KOPT-K1 (cell line): ENCODE results near the gene PDE4D.

Source experiments
- H3K27ac ChIP-seq: fragments of 200-600 bp; sonication (generic); 2 replicates; pipeline ENCODE4 v1.5.1; 2016; ENCODE audit warnings: antibody characterized with exemption, mild to moderate bottlenecking, low read depth, low read length; ENCODE audit not compliant: poor library complexity, severe bottlenecking
- H3K36me3 ChIP-seq: fragments of 200-600 bp; sonication (generic); 2 replicates; pipeline ENCODE4 v1.5.1; 2017; ENCODE audit warnings: antibody characterized with exemption, mild to moderate bottlenecking, low read length, moderate library complexity; ENCODE audit not compliant: insufficient read depth
- H3K9me3 ChIP-seq: fragments of 200-600 bp; sonication (generic); 2 replicates; pipeline ENCODE4 v1.5.1; 2017; ENCODE audit warnings: antibody characterized with exemption, low read length, mild to moderate bottlenecking; ENCODE audit not compliant: insufficient read depth, poor library complexity, severe bottlenecking

PDE4D gene

GRCh38 chr5:59272809-59273427, 620.6 kb downstream of the PDE4D start:
- no peak overlapping the region for H3K27ac ChIP-seq
- H3K9me3 ChIP-seq, result no peaks in the 10 kb centered on the region

DNA sequence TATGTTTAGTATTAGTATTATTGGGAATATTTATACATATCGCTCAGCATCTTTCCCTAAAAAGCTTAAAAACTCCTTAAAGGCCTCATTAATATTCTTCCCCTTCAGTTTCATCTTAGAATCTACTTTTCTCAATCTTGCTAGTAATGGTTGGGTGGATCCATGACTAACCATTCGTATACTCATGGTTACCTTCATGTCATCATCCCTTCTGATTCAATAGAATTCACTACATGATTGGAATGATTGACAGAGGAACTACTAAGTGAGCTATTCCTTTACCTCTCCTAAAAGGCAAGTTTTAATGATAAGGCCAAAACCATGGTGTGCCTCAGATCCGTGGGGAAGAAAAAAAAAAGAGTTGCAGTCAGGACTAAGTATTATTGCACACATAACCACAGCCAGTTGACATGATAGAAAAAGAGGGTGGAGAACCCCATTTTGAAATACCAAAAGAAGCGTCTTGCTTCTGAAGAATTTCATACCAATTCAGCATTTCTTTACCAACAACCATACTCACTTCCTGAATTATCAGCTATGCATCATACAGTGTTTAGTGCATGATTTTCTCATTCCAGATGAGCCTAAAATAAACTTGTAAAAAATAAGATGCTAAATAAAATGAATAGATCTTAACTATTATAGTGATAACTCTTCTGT, 624.6 kb downstream of the PDE4D start:
- no peak overlapping the region for H3K27ac ChIP-seq
- no peaks in the 10 kb centered on the region for H3K36me3 ChIP-seq
- no peaks in the 10 kb centered on the region for H3K9me3 ChIP-seq

More at GRCh38 chr5:59272809-59273427, 620.6 kb downstream of the PDE4D start:
- no peaks in the 10 kb centered on the region for H3K36me3 ChIP-seq

DNA sequence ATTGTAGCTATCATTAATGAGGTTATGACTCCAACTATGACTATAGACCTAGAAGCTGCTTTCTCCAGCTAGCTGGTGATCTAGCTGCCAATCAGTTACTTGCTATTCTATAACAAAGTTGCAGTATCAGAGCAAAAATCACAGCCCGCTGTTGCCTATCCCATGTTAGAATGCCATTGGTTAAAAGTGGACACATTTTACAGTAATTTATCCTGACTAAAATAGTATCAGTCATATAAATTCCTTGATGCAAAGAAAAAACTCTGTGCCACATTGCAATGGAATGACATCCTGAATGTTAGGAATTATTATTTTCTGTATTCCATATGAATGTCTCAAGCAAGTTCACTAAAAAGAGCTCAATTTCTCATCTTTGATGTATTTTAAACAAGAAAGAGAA, 626.5 kb downstream of the PDE4D start:
- no peaks in the 10 kb centered on the region for H3K36me3 ChIP-seq
- H3K27ac ChIP-seq, result no peak overlapping the region
- no peaks in the 10 kb centered on the region for H3K9me3 ChIP-seq

DNA sequence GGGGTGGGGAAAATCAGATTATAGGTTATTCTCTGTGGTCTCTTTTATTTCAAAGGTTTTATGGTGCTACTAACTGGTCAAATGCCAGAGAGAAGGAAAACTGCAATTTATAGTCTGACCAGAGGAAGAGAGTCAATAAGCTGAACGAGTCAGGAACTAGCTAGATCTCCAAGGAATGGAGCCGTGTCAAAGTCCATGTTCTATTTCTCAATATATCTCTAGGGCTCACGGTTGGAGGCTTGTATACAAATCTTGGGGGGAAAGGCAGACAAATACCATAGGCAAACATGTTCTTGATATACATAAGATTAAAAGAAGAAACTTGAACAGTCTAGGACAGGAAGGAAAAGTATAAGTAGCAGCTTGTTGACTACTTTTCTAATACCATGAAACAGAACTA, 627.1 kb downstream of the PDE4D start:
- no peaks in the 10 kb centered on the region for H3K9me3 ChIP-seq
- H3K27ac ChIP-seq, result no peak overlapping the region
- H3K36me3 ChIP-seq, result no peaks in the 10 kb centered on the region

DNA sequence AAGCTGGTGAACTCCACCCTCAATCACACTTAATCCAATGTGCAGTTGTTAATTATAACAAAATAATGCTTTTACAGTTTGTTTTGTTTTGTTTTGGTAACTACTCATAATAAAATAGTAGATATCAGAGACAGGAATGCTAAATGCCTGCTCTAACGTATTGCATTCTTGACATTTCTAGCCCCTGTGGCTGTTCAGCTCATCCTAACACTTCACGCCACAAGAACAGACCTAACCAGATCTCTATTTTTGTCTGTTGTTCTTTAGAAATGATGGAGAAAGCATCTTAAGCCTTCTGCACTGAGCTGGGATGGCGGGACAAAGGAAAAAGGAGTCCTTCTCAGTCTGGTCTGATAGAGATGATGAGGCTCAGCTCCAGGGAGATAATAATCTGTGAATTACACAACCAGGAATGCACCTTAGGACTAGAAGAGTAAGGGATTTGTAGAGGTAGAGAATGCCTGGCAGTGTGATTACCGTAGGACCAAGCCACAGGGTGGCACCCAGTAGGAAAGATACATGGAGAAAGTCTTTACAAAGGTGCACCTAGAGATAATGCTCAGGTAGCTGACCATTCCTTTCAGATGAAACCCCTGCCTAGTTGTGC, 628.8 kb downstream of the PDE4D start:
- Histone ChIP-seq H3K36me3 (no peaks in the 10 kb centered on the region), H3K9me3 (no peaks in the 10 kb centered on the region), H3K27ac (no peak overlapping the region)

GRCh38 chr5:59264013-59264412, 629.5 kb downstream of the PDE4D start:
- H3K36me3 ChIP-seq, result no peaks in the 10 kb centered on the region
- H3K27ac ChIP-seq, result no peak overlapping the region
- H3K9me3 ChIP-seq, result no peaks in the 10 kb centered on the region

DNA sequence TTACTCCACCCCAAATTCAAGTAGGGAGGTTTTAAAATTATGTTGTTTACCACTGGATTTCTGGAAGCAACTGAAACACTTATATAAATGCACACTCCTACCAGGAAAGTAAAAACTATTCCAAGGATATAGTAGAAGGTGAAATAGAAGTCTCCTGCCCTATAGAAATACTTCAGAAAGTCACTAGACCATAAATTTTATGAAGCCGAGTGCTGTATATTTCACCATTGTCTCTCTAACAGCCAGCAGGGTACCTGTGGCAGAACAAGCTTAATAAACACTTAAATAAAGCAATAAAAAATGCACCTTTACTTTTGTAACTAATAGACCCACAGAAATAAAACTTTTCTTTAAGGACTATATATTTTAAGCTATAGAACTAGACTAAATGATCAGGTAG, 631.6 kb downstream of the PDE4D start:
- no peak overlapping the region for H3K27ac ChIP-seq
- H3K9me3 ChIP-seq, result no peaks in the 10 kb centered on the region
- no peaks in the 10 kb centered on the region for H3K36me3 ChIP-seq

DNA sequence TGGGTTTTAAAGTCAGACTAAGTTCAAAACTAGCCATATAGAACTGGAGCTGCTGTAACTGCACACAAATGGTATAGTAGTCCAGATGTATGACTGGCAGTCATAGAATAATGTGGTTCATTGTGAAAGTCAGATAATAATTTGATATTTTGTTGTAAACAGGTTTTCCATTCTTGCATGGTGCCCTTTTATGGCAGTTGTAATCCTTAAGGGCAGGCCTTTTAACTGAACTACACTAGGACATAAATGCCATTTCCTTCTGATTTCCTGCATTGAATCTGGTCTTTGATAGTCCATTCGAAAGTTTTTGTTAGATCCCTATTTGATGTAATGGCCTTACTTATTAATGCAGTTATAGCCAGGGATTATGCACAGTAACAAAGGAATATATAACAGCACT, 632.6 kb downstream of the PDE4D start:
- Histone ChIP-seq H3K36me3 (no peaks in the 10 kb centered on the region), H3K27ac (no peak overlapping the region), H3K9me3 (no peaks in the 10 kb centered on the region)

GRCh38 chr5:59260200-59260599, 633.3 kb downstream of the PDE4D start:
- no peaks in the 10 kb centered on the region for H3K36me3 ChIP-seq
- H3K27ac ChIP-seq, result no peak overlapping the region
- H3K9me3 ChIP-seq, result no peaks in the 10 kb centered on the region

- H3K9me3 ChIP-seq, result no peaks in the 10 kb centered on the region
- no peak overlapping the region for H3K27ac ChIP-seq
- no peaks in the 10 kb centered on the region for H3K36me3 ChIP-seq
Measured at GRCh38 chr5:59259237-59259636, 634.3 kb downstream of the PDE4D start.

GRCh38 chr5:59257488-59258400, 635.8 kb downstream of the PDE4D start:
- H3K27ac ChIP-seq, result no peak overlapping the region

GRCh38 chr5:59256331-59256730, 637.2 kb downstream of the PDE4D start:
- Histone ChIP-seq H3K9me3 (no peaks in the 10 kb centered on the region), H3K27ac (no peak overlapping the region), H3K36me3 (no peaks in the 10 kb centered on the region)

More at GRCh38 chr5:59257488-59258400, 635.8 kb downstream of the PDE4D start:
- Histone ChIP-seq H3K36me3 (no peaks in the 10 kb centered on the region), H3K9me3 (no peaks in the 10 kb centered on the region)

GRCh38 chr5:59254055-59254687, 639.4 kb downstream of the PDE4D start:
- H3K27ac ChIP-seq, result no peak overlapping the region
- no peaks in the 10 kb centered on the region for H3K9me3 ChIP-seq
- no peaks in the 10 kb centered on the region for H3K36me3 ChIP-seq

- Histone ChIP-seq H3K9me3 (no peaks in the 10 kb centered on the region), H3K36me3 (no peaks in the 10 kb centered on the region), H3K27ac (no peak overlapping the region)
Measured at GRCh38 chr5:59253625-59254024, 639.9 kb downstream of the PDE4D start.

DNA sequence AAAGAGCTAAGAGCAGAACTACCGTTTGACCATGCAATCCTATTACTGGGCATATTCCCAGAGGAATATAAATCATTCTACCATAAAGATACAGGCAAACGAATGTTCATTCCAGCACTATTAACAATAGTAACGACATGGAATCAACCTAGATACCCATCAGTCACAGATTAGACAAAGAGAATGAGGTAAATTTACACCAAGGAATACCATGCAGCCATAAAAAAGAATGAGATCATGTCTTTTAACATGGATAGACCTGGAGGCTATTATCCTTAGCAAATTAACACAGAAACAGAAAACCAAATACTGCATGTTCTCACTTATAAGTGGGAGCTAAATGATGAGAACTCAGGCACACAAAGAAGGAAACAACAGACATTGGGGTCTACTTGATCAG, 641.9 kb downstream of the PDE4D start:
- no peaks in the 10 kb centered on the region for H3K9me3 ChIP-seq
- H3K36me3 ChIP-seq, result no peaks in the 10 kb centered on the region
- H3K27ac ChIP-seq, result no peak overlapping the region
